ENCODE data around the gene ZBTB20.
A peak's percentile ranks its signal among the peaks of the same experiment; 100 is the strongest.

ZBTB20 gene

GRCh38 chr3:115087512-115087911 is 59.6 kb downstream of the ZBTB20 start:
- DNase-seq (ENCODE audit: low read depth in 2 of 2) = no peak

GRCh38 chr3:115086344-115086743 is 60.7 kb downstream of the ZBTB20 start:
- no peak for DNase-seq (ENCODE audit: low read depth in 2 of 2)

GRCh38 chr3:115085197-115085865 is 61.8 kb downstream of the ZBTB20 start:
- DNase-seq (ENCODE audit: low read depth in 2 of 2) = no peak

GRCh38 chr3:115084686-115085085 is 62.4 kb downstream of the ZBTB20 start:
- no peak for DNase-seq (ENCODE audit: low read depth in 2 of 2)

- no peak for DNase-seq (ENCODE audit: low read depth in 2 of 2)
Measured at GRCh38 chr3:115082260-115082659, 64.8 kb downstream of the ZBTB20 start.

- DNase-seq (ENCODE audit: low read depth in 2 of 2) = no peak
Measured at GRCh38 chr3:115081444-115081843, 65.6 kb downstream of the ZBTB20 start.

- no peak for DNase-seq (ENCODE audit: low read depth in 2 of 2)
Measured at GRCh38 chr3:115077501-115078250, 69.4 kb downstream of the ZBTB20 start.

- no peak for DNase-seq (ENCODE audit: low read depth in 2 of 2)
Measured at GRCh38 chr3:115074502-115074901, 72.6 kb downstream of the ZBTB20 start.

- no peak for DNase-seq (ENCODE audit: low read depth in 2 of 2)
Measured at GRCh38 chr3:115072265-115073021, 74.6 kb downstream of the ZBTB20 start.

GRCh38 chr3:115071601-115072000 is 75.5 kb downstream of the ZBTB20 start:
- no peak for DNase-seq (ENCODE audit: low read depth in 2 of 2)

- no peak for DNase-seq (ENCODE audit: low read depth in 2 of 2)
Measured at GRCh38 chr3:115071166-115071565, 75.9 kb downstream of the ZBTB20 start.

- DNase-seq (ENCODE audit: low read depth in 2 of 2) = no peak
Measured at GRCh38 chr3:115068799-115069198, 78.3 kb downstream of the ZBTB20 start.

- DNase-seq (ENCODE audit: low read depth in 2 of 2) = peak; percentile 67 to 73
Measured at GRCh38 chr3:115062412-115062956, 84.6 kb downstream of the ZBTB20 start.

- DNase-seq (ENCODE audit: low read depth in 2 of 2) = no peak
Measured at GRCh38 chr3:115062009-115062408, 85.1 kb downstream of the ZBTB20 start.

GRCh38 chr3:115052906-115053305 is 94.2 kb downstream of the ZBTB20 start:
- no peak for DNase-seq (ENCODE audit: low read depth in 2 of 2)

GRCh38 chr3:115042351-115042750 is 104.7 kb downstream of the ZBTB20 start:
- no peak for DNase-seq (ENCODE audit: low read depth in 2 of 2)

GRCh38 chr3:115040673-115041286 is 106.3 kb downstream of the ZBTB20 start:
- DNase-seq (ENCODE audit: low read depth in 2 of 2) = peak; percentile 4 to 13

GRCh38 chr3:115040246-115040645 is 106.8 kb downstream of the ZBTB20 start:
- no peak for DNase-seq (ENCODE audit: low read depth in 2 of 2)

GRCh38 chr3:115038817-115039216 is 108.3 kb downstream of the ZBTB20 start:
- DNase-seq (ENCODE audit: low read depth in 2 of 2) = no peak

- no peak for DNase-seq (ENCODE audit: low read depth in 2 of 2)
Measured at GRCh38 chr3:115022835-115023398, 124.2 kb downstream of the ZBTB20 start.

- DNase-seq (ENCODE audit: low read depth in 2 of 2) = no peak
Measured at GRCh38 chr3:115022199-115022598, 124.9 kb downstream of the ZBTB20 start.

GRCh38 chr3:115021061-115021460 is 126.0 kb downstream of the ZBTB20 start:
- no peak for DNase-seq (ENCODE audit: low read depth in 2 of 2)

All from fibroblast of skin of left biceps (primary cell).